Endodermal cell (in vitro differentiated cells): ENCODE results near the gene PTPRU. TPM values are rescaled to one million over a fixed set of nuclear protein-coding genes. Genes with fewer than 3 reads are reported as not detected.

Experiments used
- DNase-seq: peaks from one replicate; pipeline ENCODE4 v3.0.0-alpha.2; 2017
- H3K27ac ChIP-seq: 2 replicates; pipeline ENCODE4 v1.5.1; 2013; ENCODE audit warnings: mild to moderate bottlenecking, low read depth, low read length, moderate library complexity
- H3K27me3 ChIP-seq: 2 replicates; pipeline ENCODE4 v1.6.1; 2013; ENCODE audit warnings: mild to moderate bottlenecking, low read length, moderate library complexity; ENCODE audit not compliant: insufficient read depth, control insufficient read depth, poor library complexity, severe bottlenecking
- H3K36me3 ChIP-seq: 2 replicates; pipeline ENCODE4 v1.7.0; 2013; ENCODE audit warnings: mild to moderate bottlenecking, low read length, moderate library complexity; ENCODE audit not compliant: control insufficient read depth, insufficient read depth
- H3K4me1 ChIP-seq: one replicate; pipeline ENCODE4 v1.7.0; 2013; ENCODE audit warnings: low read length; ENCODE audit not compliant: control insufficient read depth, insufficient read depth
- H3K4me3 ChIP-seq: 2 replicates; pipeline ENCODE4 v1.5.1; 2013; ENCODE audit warnings: mild to moderate bottlenecking, low read length, moderate library complexity
- H3K9ac ChIP-seq: 2 replicates; pipeline ENCODE4 v1.6.1; 2013; ENCODE audit warnings: mild to moderate bottlenecking, low read length, moderate library complexity; ENCODE audit not compliant: poor library complexity, severe bottlenecking; ENCODE audit errors: extremely low read depth
- H3K9me3 ChIP-seq: 2 replicates; pipeline ENCODE4 v1.6.1; 2013; ENCODE audit warnings: mild to moderate bottlenecking, low read length, moderate library complexity; ENCODE audit not compliant: control insufficient read depth
- H3K27ac Mint-ChIP-seq: 2 replicates; pipeline ENCODE4 v1.8.0; 2020; ENCODE audit warnings: mixed read lengths
- H3K27me3 Mint-ChIP-seq: 2 replicates; pipeline ENCODE4 v1.8.0; 2021; ENCODE audit warnings: mild to moderate bottlenecking, mixed read lengths; ENCODE audit not compliant: insufficient read depth
- H3K36me3 Mint-ChIP-seq: 2 replicates; pipeline ENCODE4 v1.8.0; 2020; ENCODE audit warnings: low read depth, mixed read lengths
- H3K4me1 Mint-ChIP-seq: 2 replicates; pipeline ENCODE4 v1.8.0; 2020; ENCODE audit warnings: mixed read lengths
- H3K4me3 Mint-ChIP-seq: 2 replicates; pipeline ENCODE4 v1.8.0; 2020; ENCODE audit warnings: mild to moderate bottlenecking, moderate library complexity, mixed read lengths
- H3K9me3 Mint-ChIP-seq: 2 replicates; pipeline ENCODE4 v1.8.0; 2020; ENCODE audit warnings: mild to moderate bottlenecking, mixed read lengths
- CTCF ChIP-seq: fragments of 200-600 bp; sonication (generic); conservative IDR thresholded peaks from 2 replicates; pipeline ENCODE4 v1.5.0; 2021; ENCODE audit warnings: antibody characterized with exemption, mild to moderate bottlenecking
- WGBS, 2 experiments: methylation state at CpG; one replicate each; pipeline versions ENCODE4 v1.1.5 to v1.1.7; 2013; ENCODE audit warnings: missing lambda C conversion rate in 2 of 2, mixed read lengths in 1 of 2; ENCODE audit not compliant: insufficient coverage in 1 of 2, insufficient read length in 1 of 2; 5-methylcytosine and 5-hydroxymethylcytosine counted together
- total RNA-seq, 2 donors: library from RNA; stranded (reverse); fragmentation: NEBNext Ultra II Directional in 1 of 2; extraction: Animal tissue kit (Norgen Biotek cat#: 25700) in 1 of 2; gene quantifications; 2 replicates in 1 of 2; 3 replicates in 1 of 2; pipeline ENCODE4 v1.2.1, GENCODE V29; 2021

Gene PTPRU
- total RNA-seq, 2 donors from 2014 or later: 49.8 to 73.1 TPM

GRCh38 chr1:29362764-29363163 is 126.4 kb downstream of the PTPRU start:
- Mint-ChIP-seq H3K9me3 (no peaks in the 10 kb centered on the region), H3K4me1 (peaks cover 9% of the 10 kb centered on the region), H3K4me3 (no peak overlapping the region), H3K36me3 (no peaks in the 10 kb centered on the region), H3K27ac (no peak overlapping the region), H3K27me3 (peaks cover 6% of the 10 kb centered on the region)
- peak; percentile 13 for DNase-seq
- no peaks in the 10 kb centered on the region for H3K9me3 ChIP-seq
- peaks cover 7% of the 10 kb centered on the region for H3K27me3 ChIP-seq
- H3K4me1 ChIP-seq: no peaks in the 10 kb centered on the region
- H3K36me3 ChIP-seq: no peaks in the 10 kb centered on the region
- no peak overlapping the region for H3K4me3 ChIP-seq
- H3K27ac ChIP-seq: no peak overlapping the region
- WGBS, 2 experiments: 95 to 100% methylated on average over 3 to 4 of the region's 4 CpGs
- no peak overlapping the region for H3K9ac ChIP-seq
- no peak for TF ChIP-seq CTCF

DNA sequence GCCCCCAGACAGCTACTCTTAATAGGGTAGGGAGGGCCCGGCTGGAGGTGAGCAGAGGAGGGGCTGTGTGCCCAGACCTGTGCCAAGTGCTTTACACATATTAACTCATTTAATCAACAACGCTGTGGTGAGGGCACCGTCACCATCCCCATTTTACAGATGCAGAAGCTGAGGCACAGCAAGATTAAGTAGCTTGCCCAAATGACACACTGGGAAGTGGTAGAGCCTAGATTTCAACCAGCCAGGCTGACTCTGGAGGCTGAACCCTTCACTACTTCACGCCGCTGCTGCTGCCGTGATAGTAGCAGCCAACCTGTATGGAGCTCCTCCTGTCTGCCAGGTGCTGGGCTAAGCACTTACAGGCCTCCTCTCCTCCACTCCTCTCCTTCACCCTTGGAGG is 127.2 kb downstream of the PTPRU start:
- no peak for TF ChIP-seq CTCF
- Mint-ChIP-seq H3K9me3 (no peaks in the 10 kb centered on the region), H3K27ac (no peak overlapping the region), H3K4me1 (peaks cover 9% of the 10 kb centered on the region), H3K4me3 (no peak overlapping the region), H3K36me3 (no peaks in the 10 kb centered on the region), H3K27me3 (peaks cover 12% of the 10 kb centered on the region)
- H3K4me3 ChIP-seq: no peak overlapping the region
- peaks cover 7% of the 10 kb centered on the region for H3K27me3 ChIP-seq
- H3K27ac ChIP-seq: no peak overlapping the region
- peak; percentile 21 for DNase-seq
- 89 to 92% methylated on average over 4 to 6 of the region's 6 CpGs for WGBS, 2 experiments
- no peaks in the 10 kb centered on the region for H3K4me1 ChIP-seq
- H3K9ac ChIP-seq: no peak overlapping the region
- H3K36me3 ChIP-seq: no peaks in the 10 kb centered on the region
- no peaks in the 10 kb centered on the region for H3K9me3 ChIP-seq

GRCh38 chr1:29364101-29364678 is 127.9 kb downstream of the PTPRU start:
- H3K27me3 Mint-ChIP-seq: peaks cover 14% of the 10 kb centered on the region
- no peaks in the 10 kb centered on the region for H3K4me1 ChIP-seq
- H3K9me3 Mint-ChIP-seq: no peaks in the 10 kb centered on the region
- no peaks in the 10 kb centered on the region for H3K36me3 Mint-ChIP-seq
- DNase-seq: peak; percentile 26
- peaks cover 8% of the 10 kb centered on the region for H3K4me1 Mint-ChIP-seq
- WGBS, 2 experiments: 91 to 93% methylated on average over 4 to 6 of the region's 6 CpGs
- H3K27ac Mint-ChIP-seq: no peak overlapping the region
- H3K4me3 ChIP-seq: no peak overlapping the region
- TF ChIP-seq CTCF: no peak
- H3K9ac ChIP-seq: no peak overlapping the region
- H3K9me3 ChIP-seq: no peaks in the 10 kb centered on the region
- H3K36me3 ChIP-seq: no peaks in the 10 kb centered on the region
- peaks cover 7% of the 10 kb centered on the region for H3K27me3 ChIP-seq
- H3K27ac ChIP-seq: no peak overlapping the region
- no peak overlapping the region for H3K4me3 Mint-ChIP-seq
